SJSA1 (cell line): ENCODE results near the gene PIP5K1C. TPM values are rescaled to one million over a fixed set of nuclear protein-coding genes. Genes with fewer than 3 reads are reported as not detected.

Experiments
- DNase-seq, 2 experiments: peaks; one replicate each; pipeline ENCODE4 v3.0.0-alpha.2; 2015 to 2020; ENCODE audit warnings: low spot score in 2 of 2, low read depth in 1 of 2
- H3K27ac ChIP-seq: fragments of 250-450 bp; sonication (Bioruptor Pico); 2 replicates; pipeline ENCODE4 v1.5.1; 2020; ENCODE audit warnings: mild to moderate bottlenecking, moderate library complexity
- H3K27me3 ChIP-seq: fragments of 250-450 bp; sonication (Bioruptor Pico); replicated peaks from 2 replicates; pipeline ENCODE4 v1.5.1; 2020; ENCODE audit warnings: mild to moderate bottlenecking, moderate library complexity
- H3K36me3 ChIP-seq: fragments of 250-450 bp; sonication (Bioruptor Pico); 2 replicates; pipeline ENCODE4 v1.5.1; 2020; ENCODE audit warnings: mild to moderate bottlenecking
- H3K4me1 ChIP-seq: fragments of 250-450 bp; sonication (Bioruptor Pico); replicated peaks from 2 replicates; pipeline ENCODE4 v1.6.1; 2021; ENCODE audit warnings: mild to moderate bottlenecking
- H3K4me3 ChIP-seq: fragments of 250-450 bp; sonication (Bioruptor Pico); 2 replicates; pipeline ENCODE4 v1.5.1; 2020; ENCODE audit warnings: mild to moderate bottlenecking
- H3K9me3 ChIP-seq: fragments of 250-450 bp; sonication (Bioruptor Pico); replicated peaks from 2 replicates; pipeline ENCODE4 v1.5.1; 2020; ENCODE audit warnings: mild to moderate bottlenecking
- total RNA-seq: library from RNA; depleted of rRNA; stranded (reverse); fragments of >200 nt; shearing (Covaris generic); gene quantifications from 2 replicates; pipeline ENCODE4 v1.2.3, GENCODE V29; 2014

PIP5K1C gene
- total RNA-seq, 1 experiment from 2014 or later, result 15.9 TPM

GRCh38 chr19:3710265-3710812, 10.1 kb upstream of the PIP5K1C start:
- DNase-seq, result no peak
- Histone ChIP-seq H3K27me3 (0 out of 2 replicates have a peak, but pooled peaks cover 4% of the 10 kb centered on the region), H3K9me3 (no peaks in the 10 kb centered on the region)

GRCh38 chr19:3708207-3708931, 8.1 kb upstream of the PIP5K1C start, which contains the start of gene TJP3:
Gene TJP3, plus strand, starts transcription at chr19:3708384. Its CDS starts 20,049 bp downstream, at chr19:3728433.
- DNase-seq, result no peak
- no peak within 1 kb of the TSS for H3K4me3 ChIP-seq
- no peaks in the 10 kb centered on the region for H3K36me3 ChIP-seq
- H3K27me3 ChIP-seq, result 0 out of 2 replicates have a peak, but pooled peaks cover 4% of the 10 kb centered on the region
- no peak within 1 kb of the TSS for H3K27ac ChIP-seq
- no peaks in the 10 kb centered on the region for H3K4me1 ChIP-seq
- no peaks in the 10 kb centered on the region for H3K9me3 ChIP-seq

More at GRCh38 chr19:3710265-3710812, 10.1 kb upstream of the PIP5K1C start:
- H3K36me3 ChIP-seq, result no peaks in the 10 kb centered on the region
- no peaks in the 10 kb centered on the region for H3K4me1 ChIP-seq
- no peak overlapping the region for H3K27ac ChIP-seq
- H3K4me3 ChIP-seq, result no peak overlapping the region

- no peaks in the 10 kb centered on the region for H3K4me1 ChIP-seq
- no peak overlapping the region for H3K4me3 ChIP-seq
- no peaks in the 10 kb centered on the region for H3K36me3 ChIP-seq
- no peak for DNase-seq
- H3K27me3 ChIP-seq, result 0 out of 2 replicates have a peak, but pooled peaks cover 4% of the 10 kb centered on the region
- H3K27ac ChIP-seq, result no peak overlapping the region
- no peaks in the 10 kb centered on the region for H3K9me3 ChIP-seq
Measured at GRCh38 chr19:3707868-3708206, 7.6 kb upstream of the PIP5K1C start.

- no peak overlapping the region for H3K27ac ChIP-seq
- H3K36me3 ChIP-seq, result peaks cover 14% of the 10 kb centered on the region
- peaks cover 19% of the 10 kb centered on the region for H3K4me1 ChIP-seq
- H3K4me3 ChIP-seq, result no peak overlapping the region
- H3K27me3 ChIP-seq, result no peaks in the 10 kb centered on the region
- no peak for DNase-seq
- no peaks in the 10 kb centered on the region for H3K9me3 ChIP-seq
Measured at GRCh38 chr19:3701200-3701599, 932 bp upstream of the PIP5K1C start.

GRCh38 chr19:3699741-3700241, 477 bp downstream of the PIP5K1C start:
- H3K27ac ChIP-seq, result peak overlapping the region; percentile 3; the same call in 1 of the 2 replicates
- H3K9me3 ChIP-seq, result no peaks in the 10 kb centered on the region
- peak overlapping the region; percentile 97 for H3K4me3 ChIP-seq
- peaks cover 17% of the 10 kb centered on the region for H3K36me3 ChIP-seq
- no peaks in the 10 kb centered on the region for H3K27me3 ChIP-seq
- peaks cover 19% of the 10 kb centered on the region for H3K4me1 ChIP-seq
- DNase-seq, result no peak

- peak in 1 of 2 experiments; percentile 50 for DNase-seq
- Histone ChIP-seq H3K4me3 (peak overlapping the region; percentile 97), H3K36me3 (peaks cover 17% of the 10 kb centered on the region), H3K27ac (peak overlapping the region; percentile 3; the same call in 1 of the 2 replicates), H3K27me3 (no peaks in the 10 kb centered on the region), H3K4me1 (peaks cover 19% of the 10 kb centered on the region), H3K9me3 (no peaks in the 10 kb centered on the region)
Measured at GRCh38 chr19:3698974-3699740, 1.1 kb downstream of the PIP5K1C start.

GRCh38 chr19:3698386-3698950, 1.8 kb downstream of the PIP5K1C start:
- Histone ChIP-seq H3K36me3 (peaks cover 17% of the 10 kb centered on the region), H3K27ac (no peak overlapping the region), H3K27me3 (no peaks in the 10 kb centered on the region), H3K9me3 (no peaks in the 10 kb centered on the region), H3K4me3 (no peak overlapping the region), H3K4me1 (peaks cover 19% of the 10 kb centered on the region)
- DNase-seq, result no peak

- H3K36me3 ChIP-seq, result peaks cover 17% of the 10 kb centered on the region
- H3K4me1 ChIP-seq, result peaks cover 19% of the 10 kb centered on the region
- H3K4me3 ChIP-seq, result no peak overlapping the region
- H3K9me3 ChIP-seq, result no peaks in the 10 kb centered on the region
- DNase-seq, result no peak
- no peaks in the 10 kb centered on the region for H3K27me3 ChIP-seq
- H3K27ac ChIP-seq, result no peak overlapping the region
Measured at GRCh38 chr19:3697671-3698385, 2.4 kb downstream of the PIP5K1C start.

- no peak overlapping the region for H3K27ac ChIP-seq
- no peaks in the 10 kb centered on the region for H3K9me3 ChIP-seq
- H3K4me1 ChIP-seq, result peaks cover 19% of the 10 kb centered on the region
- no peak for DNase-seq
- no peaks in the 10 kb centered on the region for H3K27me3 ChIP-seq
- no peak overlapping the region for H3K4me3 ChIP-seq
- H3K36me3 ChIP-seq, result peaks cover 17% of the 10 kb centered on the region
Measured at GRCh38 chr19:3697094-3697493, 3.2 kb downstream of the PIP5K1C start.

GRCh38 chr19:3696660-3696995, 3.6 kb downstream of the PIP5K1C start:
- Histone ChIP-seq H3K4me3 (no peak overlapping the region), H3K9me3 (no peaks in the 10 kb centered on the region)

GRCh38 chr19:3695986-3696659, 4.1 kb downstream of the PIP5K1C start:
- no peak for DNase-seq
- Histone ChIP-seq H3K36me3 (peaks cover 17% of the 10 kb centered on the region), H3K9me3 (no peaks in the 10 kb centered on the region), H3K27me3 (no peaks in the 10 kb centered on the region), H3K4me1 (peaks cover 19% of the 10 kb centered on the region), H3K27ac (no peak overlapping the region), H3K4me3 (no peak overlapping the region)

More at GRCh38 chr19:3696660-3696995, 3.6 kb downstream of the PIP5K1C start:
- no peak for DNase-seq
- no peak overlapping the region for H3K27ac ChIP-seq
- H3K27me3 ChIP-seq, result no peaks in the 10 kb centered on the region
- peaks cover 17% of the 10 kb centered on the region for H3K36me3 ChIP-seq
- peaks cover 19% of the 10 kb centered on the region for H3K4me1 ChIP-seq

GRCh38 chr19:3695124-3695733, 5.0 kb downstream of the PIP5K1C start:
- H3K4me1 ChIP-seq, result peaks cover 12% of the 10 kb centered on the region
- no peaks in the 10 kb centered on the region for H3K9me3 ChIP-seq
- H3K4me3 ChIP-seq, result no peak overlapping the region
- H3K27me3 ChIP-seq, result no peaks in the 10 kb centered on the region
- H3K27ac ChIP-seq, result no peak overlapping the region
- H3K36me3 ChIP-seq, result peaks cover 17% of the 10 kb centered on the region
- DNase-seq, result no peak
